ENCODE measurements around the gene PAX8.

PAX8 gene

DNA sequence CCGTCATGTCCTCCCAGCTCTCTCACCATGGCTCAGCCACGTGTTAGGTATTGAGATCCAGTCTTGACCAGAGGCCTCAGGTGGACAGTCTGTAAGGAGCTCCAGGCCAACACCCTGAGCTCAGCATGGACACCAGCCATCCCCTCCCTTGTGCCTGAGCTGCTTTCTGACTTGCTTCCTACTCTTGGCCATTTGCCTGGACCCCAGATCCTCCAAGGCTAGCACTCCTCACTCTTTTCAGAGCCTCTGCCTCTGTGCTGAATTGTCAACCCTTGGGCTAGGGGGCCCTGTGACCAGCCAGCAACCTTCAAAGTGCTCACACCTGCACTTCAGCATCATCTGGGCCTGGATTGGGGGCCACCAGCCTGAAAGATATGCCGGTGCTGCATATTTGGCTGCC lies 46.6 kb downstream of the PAX8 start:
- peaks cover 19% of the 10 kb centered on the region for H3K79me2 ChIP-seq (ENCODE audit: insufficient read depth, low read length)
- ATAC-seq (ENCODE audit: insufficient read depth, low read depth) (no peak), DNase-seq (no peak)
- H3K4me3 ChIP-seq (ENCODE audit: low read depth in 1 of 2, low read length in 2 of 2), result no peak overlapping the region
- H3K36me3 ChIP-seq (ENCODE audit: insufficient read depth, low read length), result peaks cover 7% of the 10 kb centered on the region
- TF ChIP-seq, protein P1, sequence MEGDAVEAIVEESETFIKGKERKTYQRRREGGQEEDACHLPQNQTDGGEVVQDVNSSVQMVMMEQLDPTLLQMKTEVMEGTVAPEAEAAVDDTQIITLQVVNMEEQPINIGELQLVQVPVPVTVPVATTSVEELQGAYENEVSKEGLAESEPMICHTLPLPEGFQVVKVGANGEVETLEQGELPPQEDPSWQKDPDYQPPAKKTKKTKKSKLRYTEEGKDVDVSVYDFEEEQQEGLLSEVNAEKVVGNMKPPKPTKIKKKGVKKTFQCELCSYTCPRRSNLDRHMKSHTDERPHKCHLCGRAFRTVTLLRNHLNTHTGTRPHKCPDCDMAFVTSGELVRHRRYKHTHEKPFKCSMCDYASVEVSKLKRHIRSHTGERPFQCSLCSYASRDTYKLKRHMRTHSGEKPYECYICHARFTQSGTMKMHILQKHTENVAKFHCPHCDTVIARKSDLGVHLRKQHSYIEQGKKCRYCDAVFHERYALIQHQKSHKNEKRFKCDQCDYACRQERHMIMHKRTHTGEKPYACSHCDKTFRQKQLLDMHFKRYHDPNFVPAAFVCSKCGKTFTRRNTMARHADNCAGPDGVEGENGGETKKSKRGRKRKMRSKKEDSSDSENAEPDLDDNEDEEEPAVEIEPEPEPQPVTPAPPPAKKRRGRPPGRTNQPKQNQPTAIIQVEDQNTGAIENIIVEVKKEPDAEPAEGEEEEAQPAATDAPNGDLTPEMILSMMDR (IDR thresholded peaks at IDR 0.05; ENCODE audit: borderline replicate concordance, extremely low read depth, low read length, poor library complexity, severe bottlenecking), result no peak
- no peak for TF ChIP-seq EZH2 (IDR thresholded peaks at IDR 0.05; ENCODE audit: borderline replicate concordance, low read depth, low read length, severe bottlenecking)
- H3K9ac ChIP-seq (ENCODE audit: low read depth, low read length), result no peak overlapping the region
- H4K20me1 ChIP-seq (ENCODE audit: insufficient read depth, low read length), result no peaks in the 10 kb centered on the region
- no peaks in the 10 kb centered on the region for H3K9me3 ChIP-seq (ENCODE audit: insufficient read depth, low read length, severe bottlenecking)
- H3K4me1 ChIP-seq (ENCODE audit: insufficient read depth, low read length), result peaks cover 19% of the 10 kb centered on the region
- H3K27me3 ChIP-seq (ENCODE audit: insufficient read depth, low read length, poor library complexity), result no peaks in the 10 kb centered on the region
- H3K27ac ChIP-seq (ENCODE audit: low read length), result no peak overlapping the region
- no peak overlapping the region for H3K4me2 ChIP-seq (ENCODE audit: insufficient read depth, low read length)
- no peak overlapping the region for H2AFZ ChIP-seq (ENCODE audit: low read depth, low read length)

DNA sequence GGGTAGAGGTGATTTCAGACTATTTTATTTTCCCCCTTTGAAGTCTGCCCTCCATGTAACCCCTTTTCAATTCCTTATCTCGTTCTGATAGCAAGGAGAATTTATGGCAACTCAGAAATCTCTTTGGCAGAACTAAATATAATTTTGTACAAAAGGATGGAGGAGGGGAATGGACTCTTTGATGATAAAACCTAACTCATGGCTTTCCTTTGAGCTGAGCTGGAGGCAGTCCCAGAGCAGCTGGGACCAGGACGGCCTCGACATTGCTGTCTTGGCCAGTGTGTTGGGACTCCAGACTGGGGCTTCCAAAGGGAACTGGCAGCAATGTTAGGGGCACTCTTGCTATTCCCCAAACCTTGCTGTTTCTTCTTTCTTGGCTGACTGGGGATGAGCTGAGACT lies 47.7 kb downstream of the PAX8 start:
- H3K9me3 ChIP-seq (ENCODE audit: insufficient read depth, low read length, severe bottlenecking), result no peaks in the 10 kb centered on the region
- no peak overlapping the region for H3K4me2 ChIP-seq (ENCODE audit: insufficient read depth, low read length)
- H3K79me2 ChIP-seq (ENCODE audit: insufficient read depth, low read length), result peaks cover 11% of the 10 kb centered on the region
- no peak overlapping the region for H3K4me3 ChIP-seq (ENCODE audit: low read depth in 1 of 2, low read length in 2 of 2)
- DNase-seq (no peak), ATAC-seq (ENCODE audit: insufficient read depth, low read depth) (no peak)
- peaks cover 10% of the 10 kb centered on the region for H3K4me1 ChIP-seq (ENCODE audit: insufficient read depth, low read length)
- no peaks in the 10 kb centered on the region for H3K36me3 ChIP-seq (ENCODE audit: insufficient read depth, low read length)
- no peak overlapping the region for H2AFZ ChIP-seq (ENCODE audit: low read depth, low read length)
- H3K9ac ChIP-seq (ENCODE audit: low read depth, low read length), result no peak overlapping the region
- no peak overlapping the region for H3K27ac ChIP-seq (ENCODE audit: low read length)
- H3K27me3 ChIP-seq (ENCODE audit: insufficient read depth, low read length, poor library complexity), result no peaks in the 10 kb centered on the region
- TF ChIP-seq, protein P1 (IDR thresholded peaks at IDR 0.05; ENCODE audit: borderline replicate concordance, extremely low read depth, low read length, poor library complexity, severe bottlenecking), result no peak
- no peak for TF ChIP-seq EZH2 (IDR thresholded peaks at IDR 0.05; ENCODE audit: borderline replicate concordance, low read depth, low read length, severe bottlenecking)
- no peaks in the 10 kb centered on the region for H4K20me1 ChIP-seq (ENCODE audit: insufficient read depth, low read length)

DNA sequence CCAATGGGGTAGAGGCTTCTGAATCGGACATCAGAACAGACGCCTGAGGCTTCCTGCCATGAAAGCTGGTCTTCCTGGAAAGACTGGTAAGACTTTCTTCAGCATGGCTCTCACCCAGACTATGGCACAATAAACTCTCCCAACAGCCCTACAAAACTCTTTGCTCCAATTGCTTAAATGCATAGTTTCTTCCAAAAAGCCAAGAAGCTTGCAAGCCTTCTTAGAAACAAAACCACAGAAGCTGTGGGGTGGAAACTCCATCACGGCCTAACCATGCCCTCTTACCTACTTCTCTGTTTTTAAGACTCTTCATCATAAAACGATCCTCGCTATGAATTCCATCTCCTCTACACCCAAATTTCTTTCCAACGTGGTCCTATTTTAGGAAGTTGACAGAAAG lies 48.2 kb downstream of the PAX8 start:
- no peaks in the 10 kb centered on the region for H3K9me3 ChIP-seq (ENCODE audit: insufficient read depth, low read length, severe bottlenecking)
- H3K27ac ChIP-seq (ENCODE audit: low read length), result no peak overlapping the region
- no peak overlapping the region for H3K9ac ChIP-seq (ENCODE audit: low read depth, low read length)
- H3K79me2 ChIP-seq (ENCODE audit: insufficient read depth, low read length), result peaks cover 8% of the 10 kb centered on the region
- no peak overlapping the region for H3K4me3 ChIP-seq (ENCODE audit: low read depth in 1 of 2, low read length in 2 of 2)
- no peaks in the 10 kb centered on the region for H3K27me3 ChIP-seq (ENCODE audit: insufficient read depth, low read length, poor library complexity)
- no peak overlapping the region for H3K4me2 ChIP-seq (ENCODE audit: insufficient read depth, low read length)
- no peak overlapping the region for H2AFZ ChIP-seq (ENCODE audit: low read depth, low read length)
- DNase-seq (no peak), ATAC-seq (ENCODE audit: insufficient read depth, low read depth) (no peak)
- no peaks in the 10 kb centered on the region for H3K36me3 ChIP-seq (ENCODE audit: insufficient read depth, low read length)
- no peak for TF ChIP-seq EZH2 (IDR thresholded peaks at IDR 0.05; ENCODE audit: borderline replicate concordance, low read depth, low read length, severe bottlenecking)
- TF ChIP-seq, protein P1 (IDR thresholded peaks at IDR 0.05; ENCODE audit: borderline replicate concordance, extremely low read depth, low read length, poor library complexity, severe bottlenecking), result no peak
- peaks cover 10% of the 10 kb centered on the region for H3K4me1 ChIP-seq (ENCODE audit: insufficient read depth, low read length)
- H4K20me1 ChIP-seq (ENCODE audit: insufficient read depth, low read length), result no peaks in the 10 kb centered on the region

DNA sequence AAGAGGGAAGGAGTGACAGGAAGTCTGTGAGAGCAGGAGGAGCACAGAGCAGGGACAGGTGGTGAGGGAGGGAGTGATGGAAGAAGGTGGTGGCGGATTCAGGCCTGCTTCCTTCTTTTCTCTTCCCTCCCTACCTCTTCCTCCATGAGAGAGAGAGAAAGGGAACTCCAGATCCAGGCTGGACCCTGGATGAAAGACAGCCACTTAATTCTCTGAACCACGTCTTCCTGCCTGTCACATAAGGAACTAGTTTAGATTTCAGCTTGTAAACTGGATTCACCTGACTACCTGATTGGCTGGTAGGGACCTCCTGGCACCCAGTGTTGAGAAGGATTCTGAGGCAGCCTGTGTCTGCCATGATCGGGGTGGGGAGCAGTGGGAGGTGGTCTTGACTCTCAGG lies 48.9 kb downstream of the PAX8 start:
- Histone ChIP-seq H3K4me3 (ENCODE audit: low read depth in 1 of 2, low read length in 2 of 2) (no peak overlapping the region), H3K27ac (ENCODE audit: low read length) (no peak overlapping the region), H4K20me1 (ENCODE audit: insufficient read depth, low read length) (no peaks in the 10 kb centered on the region), H3K79me2 (ENCODE audit: insufficient read depth, low read length) (peaks cover 1% of the 10 kb centered on the region; the same call in 1 of the 2 replicates), H2AFZ (ENCODE audit: low read depth, low read length) (no peak overlapping the region), H3K4me2 (ENCODE audit: insufficient read depth, low read length) (no peak overlapping the region), H3K4me1 (ENCODE audit: insufficient read depth, low read length) (peaks cover 9% of the 10 kb centered on the region), H3K9me3 (ENCODE audit: insufficient read depth, low read length, severe bottlenecking) (no peaks in the 10 kb centered on the region), H3K36me3 (ENCODE audit: insufficient read depth, low read length) (no peaks in the 10 kb centered on the region), H3K9ac (ENCODE audit: low read depth, low read length) (no peak overlapping the region), H3K27me3 (ENCODE audit: insufficient read depth, low read length, poor library complexity) (no peaks in the 10 kb centered on the region)
- TF ChIP-seq, protein P1 (IDR thresholded peaks at IDR 0.05; ENCODE audit: borderline replicate concordance, extremely low read depth, low read length, poor library complexity, severe bottlenecking), result no peak
- TF ChIP-seq EZH2 (IDR thresholded peaks at IDR 0.05; ENCODE audit: borderline replicate concordance, low read depth, low read length, severe bottlenecking), result no peak
- ATAC-seq (ENCODE audit: insufficient read depth, low read depth), result no peak
- no peak for DNase-seq

Data from DND-41 (cell line).